ENCODE measurements around the gene SYNE2. TPM values are rescaled to one million over a fixed set of nuclear protein-coding genes. Genes with fewer than 3 reads are reported as not detected.
"Not testable (repeated sequence)": the region's sequence is repeated elsewhere in the genome, so short reads cannot be mapped to it uniquely, and the experiment has no call there.

The SYNE2 gene
- polyA plus RNA-seq, 3 donors = 25.3 to 39.6 (median 32.3) TPM

DNA sequence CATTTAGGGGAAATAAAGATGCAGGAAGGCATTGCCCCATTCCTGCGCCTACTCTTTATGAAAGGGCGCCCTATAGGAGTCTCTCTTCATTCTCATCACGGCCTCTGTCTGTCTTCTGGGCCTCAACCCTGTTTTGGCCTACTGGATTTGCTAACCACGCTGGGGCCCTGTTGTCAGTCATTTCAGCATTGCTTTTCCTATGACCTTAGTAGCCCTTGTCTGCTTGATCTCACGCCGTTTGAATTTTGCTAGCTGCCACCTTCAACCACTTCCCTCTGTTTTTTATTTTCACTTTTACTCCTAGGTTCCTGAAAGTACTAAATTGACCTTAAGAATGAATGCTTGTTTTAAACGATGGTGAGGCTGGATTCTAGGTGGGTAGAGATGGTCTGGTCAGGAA is 139.0 kb downstream of the SYNE2 start:
- H3K27ac ChIP-seq (ENCODE audit: low read depth, low read length) = no peak overlapping the region
- 68 to 89% (median 75%) methylated on average over 7 of the region's 7 CpGs for WGBS, 3 donors

DNA sequence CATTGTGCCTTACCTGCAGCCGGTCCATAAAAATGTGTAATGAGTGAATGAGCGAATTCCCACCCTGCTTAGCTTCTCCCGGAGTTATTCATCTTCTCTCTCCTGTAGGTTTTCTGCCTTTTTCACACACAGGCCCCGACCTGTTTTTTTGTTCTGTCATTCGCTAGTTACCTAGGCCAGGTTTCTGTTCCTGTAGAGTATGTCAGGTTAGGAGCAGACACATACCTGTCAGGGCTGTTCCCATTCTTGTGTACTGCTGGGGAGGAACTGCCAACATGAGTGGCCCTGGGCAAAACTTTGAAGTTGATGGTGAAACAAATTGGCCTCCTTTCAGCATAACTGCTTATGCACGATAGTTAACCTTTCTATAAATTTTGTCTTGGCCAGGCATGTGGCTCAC is 140.1 kb downstream of the SYNE2 start:
- WGBS, 3 donors = 93 to 94% (median 94%) methylated on average over 6 of the region's 6 CpGs
- no peak overlapping the region for H3K27ac ChIP-seq (ENCODE audit: low read depth, low read length)

DNA sequence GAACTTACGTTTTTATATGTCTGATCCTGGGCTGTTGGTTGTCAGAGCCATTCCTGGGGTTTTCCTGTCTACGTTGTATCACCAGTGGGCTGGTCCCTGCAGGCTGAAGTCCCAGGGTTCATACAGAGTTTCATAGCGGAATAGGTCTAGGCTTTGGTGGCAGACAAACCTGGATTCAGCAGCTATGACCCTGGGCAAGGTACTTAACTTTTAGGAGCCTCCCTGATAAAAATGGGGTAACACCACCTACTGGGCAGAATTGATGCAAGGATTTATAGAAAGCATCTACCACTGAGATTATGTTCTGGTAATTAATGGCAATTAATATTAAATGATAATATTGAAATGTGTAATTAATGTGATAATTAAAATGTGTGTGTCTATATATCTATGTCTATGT is 141.2 kb downstream of the SYNE2 start:
- 77 to 92% (median 89%) methylated on average over 3 of the region's 3 CpGs for WGBS, 3 donors
- H3K27ac ChIP-seq (ENCODE audit: low read depth, low read length) = no peak overlapping the region

DNA sequence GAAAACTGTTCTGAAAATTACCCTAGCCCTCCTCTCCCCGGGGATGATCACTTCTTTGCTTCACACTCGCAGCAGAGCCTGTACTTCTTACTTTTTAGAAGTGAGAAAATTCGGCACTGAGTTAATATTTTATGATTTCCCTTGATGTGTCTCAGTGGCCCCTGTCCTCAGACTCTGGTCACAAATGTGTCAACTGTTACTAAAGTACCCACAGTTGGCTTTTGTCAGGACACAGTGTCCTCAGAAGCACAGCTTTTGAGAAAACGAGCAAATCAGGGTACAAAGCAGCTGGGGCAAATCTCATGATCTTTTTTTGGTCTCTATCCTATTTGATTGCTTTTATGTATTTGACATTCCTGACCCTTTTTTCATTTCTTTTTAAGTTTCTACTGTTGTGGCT is 142.5 kb downstream of the SYNE2 start:
- H3K27ac ChIP-seq (ENCODE audit: low read depth, low read length) = no peak overlapping the region
- WGBS, 3 donors = 74 to 83% (median 82%) methylated on average over 4 of the region's 4 CpGs

DNA sequence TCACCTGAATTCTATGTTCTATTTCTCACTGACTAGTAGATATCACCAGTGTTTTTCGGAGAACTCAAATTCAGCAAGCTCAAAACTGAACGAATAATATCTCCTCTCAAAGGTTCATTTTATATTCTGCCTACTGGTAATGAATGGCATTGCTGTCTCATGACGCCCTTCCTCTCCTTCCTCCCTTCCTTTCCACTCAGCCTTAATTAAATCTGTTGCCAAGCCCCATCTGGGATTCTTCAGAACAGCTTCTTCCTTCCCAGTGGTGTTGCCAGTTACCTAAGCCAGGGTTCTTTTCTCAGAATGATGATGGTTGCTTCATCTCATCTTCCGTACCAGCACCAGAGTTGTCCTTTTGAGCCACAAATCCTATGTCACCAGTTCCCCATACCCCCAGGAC is 143.2 kb downstream of the SYNE2 start:
- WGBS, 3 donors = 73 to 84% (median 77%) methylated on average over 4 of the region's 4 CpGs

DNA sequence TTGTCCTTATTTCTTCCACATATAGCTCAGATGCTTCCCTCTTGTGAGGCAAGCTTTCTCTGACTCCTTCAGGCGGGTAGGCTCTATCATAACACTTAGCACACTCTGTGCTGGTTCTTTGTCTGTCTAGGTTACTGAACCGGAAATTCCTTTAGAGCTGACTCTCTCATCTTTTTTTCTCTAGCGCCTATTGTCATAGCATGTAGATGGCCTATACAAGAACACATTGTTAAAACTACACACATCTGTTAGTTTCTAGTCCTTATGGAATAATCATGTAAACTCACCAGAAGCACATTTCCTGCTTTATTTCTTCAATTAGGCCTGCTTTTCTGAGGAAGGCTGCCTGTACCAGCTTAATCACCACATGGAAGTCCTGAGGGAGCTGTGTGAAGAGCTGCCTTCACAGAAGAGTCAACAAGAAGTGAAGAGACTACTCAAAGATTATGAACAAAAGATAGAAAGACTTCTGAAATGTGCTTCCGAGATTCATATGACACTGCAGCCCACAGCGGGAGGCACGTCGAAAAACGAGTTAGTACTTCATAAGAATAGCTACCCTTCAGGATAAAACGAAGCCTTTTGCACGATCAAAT is 143.9 kb downstream of the SYNE2 start:
- no peak overlapping the region for H3K27ac ChIP-seq (ENCODE audit: low read depth, low read length)
- 90 to 94% (median 90%) methylated on average over 10 of the region's 10 CpGs for WGBS, 3 donors

More for the DNA sequence above, 143.2 kb downstream of the SYNE2 start:
- H3K27ac ChIP-seq (ENCODE audit: low read depth, low read length) = no peak overlapping the region

DNA sequence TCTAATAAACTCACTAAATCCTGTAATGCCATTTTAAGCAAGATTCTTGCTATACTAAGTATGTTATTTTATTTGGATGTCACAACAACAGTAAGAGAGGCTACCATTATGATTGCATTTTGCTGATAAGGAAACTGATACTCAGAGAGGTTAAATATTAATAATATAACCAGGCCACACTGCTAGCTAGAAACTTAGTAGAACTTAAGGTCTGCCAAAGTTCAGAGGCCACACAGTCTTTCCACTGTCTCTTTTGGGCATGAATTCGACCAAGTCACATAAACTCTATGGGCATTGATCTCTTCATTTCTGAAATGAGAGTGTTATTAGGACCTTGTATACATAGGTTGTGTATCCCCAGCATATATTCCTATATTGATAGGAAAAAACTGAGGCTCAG is 147.9 kb downstream of the SYNE2 start:
- H3K27ac ChIP-seq (ENCODE audit: low read depth, low read length) = no peak overlapping the region
- 66 to 94% (median 92%) methylated on average over 1 of the region's 1 CpG for WGBS, 3 donors

DNA sequence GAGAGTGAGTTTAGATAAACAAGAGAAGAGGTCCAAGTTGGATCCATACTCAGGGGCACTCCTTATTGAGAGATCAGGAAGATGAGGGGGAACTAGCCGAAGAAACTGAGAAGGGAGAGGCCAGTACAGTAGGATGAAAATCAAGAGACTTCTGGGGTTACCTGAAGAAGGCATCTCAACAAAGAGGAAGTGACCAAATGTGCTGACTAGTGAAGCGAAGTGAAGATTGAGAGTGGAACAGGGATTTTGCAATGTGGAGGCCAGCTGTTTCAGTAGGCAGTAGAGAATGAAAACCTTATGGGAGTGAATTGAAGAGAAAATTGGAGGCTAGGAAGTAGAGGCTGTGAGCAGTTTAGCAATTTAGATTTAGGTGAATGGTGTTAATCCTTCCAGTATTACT is 153.0 kb downstream of the SYNE2 start:
- no peak overlapping the region for H3K27ac ChIP-seq (ENCODE audit: low read depth, low read length)
- 87 to 95% (median 88%) methylated on average over 2 of the region's 2 CpGs for WGBS, 3 donors

DNA sequence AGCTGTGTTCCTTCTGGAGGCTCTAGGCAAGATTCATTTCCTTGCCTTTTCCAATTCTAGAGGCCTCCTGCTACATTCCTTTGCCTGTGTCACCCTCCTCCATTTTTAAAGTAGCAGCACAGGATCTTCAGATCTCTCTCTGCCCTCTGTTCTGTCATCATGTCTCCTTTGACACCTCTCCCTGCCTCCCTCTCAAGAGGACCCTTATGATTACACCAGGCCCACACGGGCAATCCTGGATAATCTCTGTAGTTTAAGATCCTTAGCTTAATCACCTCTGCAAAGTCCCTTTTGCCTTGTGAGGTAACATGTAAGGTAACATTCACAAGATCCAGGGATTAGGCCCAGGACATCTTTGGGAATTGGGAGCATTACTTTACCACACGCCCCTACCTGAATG is 155.2 kb downstream of the SYNE2 start:
- 88 to 92% (median 91%) methylated on average over 2 of the region's 2 CpGs for WGBS, 3 donors
- no peak overlapping the region for H3K27ac ChIP-seq (ENCODE audit: low read depth, low read length)

DNA sequence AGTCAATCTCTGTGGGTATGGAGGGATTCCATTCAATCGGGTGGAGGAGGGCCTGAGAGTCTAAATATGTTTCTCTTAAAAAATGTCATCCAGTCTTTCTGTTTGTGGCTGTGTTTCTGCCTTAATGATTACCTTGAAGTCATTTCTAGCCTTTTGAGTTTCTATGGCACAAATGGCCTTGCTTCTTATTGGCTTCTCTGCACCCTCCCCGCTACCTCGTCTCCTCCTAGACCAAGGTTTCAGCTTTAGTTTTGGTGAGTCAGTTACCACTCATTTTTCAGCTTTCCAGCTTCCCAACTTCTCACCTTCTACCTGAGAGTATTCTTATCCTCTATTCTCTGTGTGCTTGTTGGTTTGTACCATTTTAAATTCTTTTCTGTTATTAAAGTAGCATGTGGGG is 159.2 kb downstream of the SYNE2 start:
- H3K27ac ChIP-seq (ENCODE audit: low read depth, low read length) = no peak overlapping the region
- WGBS, 3 donors = 89 to 97% (median 90%) methylated on average over 3 of the region's 3 CpGs

DNA sequence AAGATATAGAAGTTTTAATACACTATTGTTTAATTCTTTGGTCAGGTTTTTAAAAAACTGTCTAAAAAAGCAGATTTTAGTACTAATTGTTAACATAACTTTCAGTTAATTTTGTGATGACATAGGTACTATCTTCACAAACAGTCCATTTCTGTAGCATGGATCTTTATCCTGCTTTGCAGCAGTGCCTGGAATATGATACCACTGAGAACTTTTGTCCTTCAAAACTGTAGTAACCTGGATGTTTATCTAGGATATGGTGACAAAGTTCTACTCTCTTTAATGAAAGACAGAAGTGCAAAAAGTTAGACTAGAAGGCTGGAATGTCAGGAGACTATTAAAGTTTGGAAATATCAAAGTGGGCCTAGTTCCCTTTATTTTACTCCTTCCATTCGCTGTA is 159.9 kb downstream of the SYNE2 start:
- 92 to 94% (median 92%) methylated on average over 1 of the region's 1 CpG for WGBS, 3 donors
- H3K27ac ChIP-seq (ENCODE audit: low read depth, low read length) = no peak overlapping the region

DNA sequence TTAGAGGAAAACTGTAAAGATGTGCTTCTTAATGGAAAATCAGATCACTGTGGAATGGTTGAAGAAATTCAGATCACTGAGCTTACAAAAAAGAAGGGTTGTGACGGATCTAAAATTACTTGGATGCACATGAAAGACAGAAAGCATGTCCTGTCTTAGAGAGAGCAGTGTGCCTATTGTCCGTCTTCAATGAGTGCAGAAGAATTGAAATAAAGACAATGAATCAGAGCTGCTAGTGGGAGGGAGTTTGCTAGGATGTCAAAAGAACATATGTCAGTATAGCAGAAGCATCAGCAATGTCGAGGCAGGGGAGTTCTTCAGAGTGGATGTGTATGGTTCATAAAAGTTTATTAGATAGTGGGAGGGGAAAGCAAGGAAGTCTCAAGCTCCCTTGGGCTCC is 172.7 kb downstream of the SYNE2 start:
- whole genome bisulfite sequencing, 3 donors = 88 to 95% (median 88%) methylated on average over 3 of the region's 3 CpGs
- H3K27ac ChIP-seq (ENCODE audit: low read depth, low read length) = no peak overlapping the region

DNA sequence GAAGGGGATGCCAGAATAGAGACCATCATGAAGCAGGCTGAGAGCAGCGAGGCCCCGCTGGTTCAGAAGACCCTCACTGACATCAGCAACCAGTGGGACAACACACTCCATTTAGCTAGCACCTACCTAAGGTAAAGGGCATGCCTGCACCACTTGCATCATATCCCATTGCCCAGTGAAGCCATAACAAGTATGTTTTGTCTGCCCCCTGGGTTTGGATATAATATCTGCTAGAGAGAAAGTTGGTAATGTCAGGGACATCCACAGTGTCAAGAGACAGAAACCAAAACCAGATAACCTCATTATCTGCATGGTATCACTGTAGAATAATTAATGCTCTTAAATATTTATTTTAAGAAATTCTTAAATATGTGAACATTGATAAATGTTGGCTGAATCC is 173.8 kb downstream of the SYNE2 start:
- H3K27ac ChIP-seq (ENCODE audit: low read depth, low read length) = no peak overlapping the region
- 95 to 100% (median 97%) methylated on average over 2 of the region's 2 CpGs for WGBS, 3 donors

DNA sequence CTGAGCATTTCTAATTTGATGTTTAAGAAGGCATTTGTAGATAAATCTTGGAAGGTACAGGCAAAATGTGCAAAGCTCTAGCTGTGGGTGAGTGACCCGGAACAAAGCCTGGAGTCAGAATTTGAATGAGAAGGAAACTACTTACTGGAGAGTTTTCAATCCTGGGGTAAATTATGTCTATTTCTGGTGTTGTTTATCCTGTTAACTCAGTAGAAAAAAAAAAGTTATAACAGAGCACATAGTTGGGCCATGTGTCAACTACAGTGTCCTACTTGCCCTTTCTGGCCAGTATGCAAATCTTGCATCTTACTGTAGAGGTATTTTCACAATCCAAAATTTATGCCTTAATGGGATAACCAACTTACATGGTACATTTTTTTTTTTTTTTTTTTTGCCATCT is 182.3 kb downstream of the SYNE2 start:
- no peak overlapping the region for H3K27ac ChIP-seq (ENCODE audit: low read depth, low read length)
- WGBS, 3 donors = 82 to 97% (median 87%) methylated on average over 1 of the region's 1 CpG

DNA sequence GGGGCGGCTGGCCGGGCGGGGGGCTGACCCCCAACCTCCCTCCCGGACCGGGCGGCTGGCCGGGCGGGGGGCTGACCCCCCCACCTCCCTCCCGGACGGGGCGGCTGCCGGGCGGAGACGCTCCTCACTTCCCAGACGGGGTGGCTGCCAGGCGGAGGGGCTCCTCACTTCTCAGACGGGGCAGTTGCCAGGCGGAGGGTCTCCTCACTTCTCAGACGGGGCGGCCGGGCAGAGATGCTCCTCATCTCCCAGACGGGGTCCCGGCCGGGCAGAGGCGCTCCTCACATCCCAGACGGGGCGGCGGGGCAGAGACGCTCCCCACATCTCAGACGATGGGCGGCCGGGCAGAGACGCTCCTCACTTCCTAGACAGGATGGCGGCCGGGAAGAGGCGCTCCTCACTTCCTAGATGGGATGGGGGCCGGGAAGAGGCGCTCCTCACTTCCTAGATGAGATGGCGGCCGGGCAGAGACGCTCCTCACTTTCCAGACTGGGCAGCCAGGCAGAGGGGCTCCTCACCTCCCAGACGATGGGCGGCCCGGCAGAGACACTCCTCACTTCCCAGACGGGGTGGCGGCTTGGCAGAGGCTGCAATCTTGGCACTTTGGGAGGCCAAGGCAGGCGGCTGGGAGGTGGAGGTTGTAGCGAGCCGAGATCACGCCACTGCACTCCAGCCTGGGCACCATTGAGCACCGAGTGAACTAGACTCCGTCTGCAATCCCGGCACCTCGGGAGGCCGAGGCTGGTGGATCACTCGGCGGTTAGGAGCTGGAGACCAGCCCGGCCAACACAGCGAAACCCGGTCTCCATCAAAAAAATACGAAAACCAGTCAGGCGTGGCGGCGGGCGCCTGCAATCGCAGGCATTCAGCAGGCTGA is 185.3 kb downstream of the SYNE2 start:
- 97 to 99% (median 99%) methylated on average over 42 to 61 of the region's 66 CpGs for WGBS, 3 donors
- H3K27ac ChIP-seq (ENCODE audit: low read depth, low read length) = not testable (repeated sequence)

DNA sequence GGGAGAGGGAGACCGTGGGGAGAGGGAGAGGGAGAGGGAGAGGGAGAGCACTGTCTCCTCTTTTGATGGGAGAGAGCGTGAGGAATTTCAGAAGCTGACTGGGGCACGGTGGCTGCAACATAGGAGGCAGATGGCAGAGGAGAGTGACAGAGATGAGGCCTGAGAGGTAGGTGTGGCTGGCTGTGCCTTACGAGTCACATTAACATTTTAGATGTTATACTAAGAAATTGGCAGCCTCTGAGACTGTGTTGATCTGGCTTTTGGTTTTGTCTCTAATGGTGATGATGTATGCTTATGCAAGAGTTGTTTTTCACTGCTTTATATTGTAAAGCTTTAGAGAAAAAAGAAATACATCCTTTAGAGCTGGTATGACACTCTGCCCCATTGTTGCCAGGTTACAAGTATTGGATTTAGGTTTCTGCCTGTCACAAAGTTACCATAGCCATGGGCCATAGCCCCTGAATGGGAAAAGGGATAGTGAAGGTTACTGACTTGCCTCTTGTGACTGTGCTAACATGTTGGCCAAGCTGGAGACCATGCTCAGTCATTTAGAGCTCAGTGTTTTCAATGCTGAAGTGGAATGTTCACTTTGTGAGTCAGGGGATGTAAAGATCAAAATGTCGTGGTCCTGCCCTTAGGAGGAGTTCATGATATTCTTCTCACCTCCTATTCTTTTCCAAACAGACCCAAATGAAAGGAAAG is 186.2 kb downstream of the SYNE2 start:
- WGBS, 3 donors = 92 to 99% (median 94%) methylated on average over 4 of the region's 5 CpGs
- no peak overlapping the region for H3K27ac ChIP-seq (ENCODE audit: low read depth, low read length)

DNA sequence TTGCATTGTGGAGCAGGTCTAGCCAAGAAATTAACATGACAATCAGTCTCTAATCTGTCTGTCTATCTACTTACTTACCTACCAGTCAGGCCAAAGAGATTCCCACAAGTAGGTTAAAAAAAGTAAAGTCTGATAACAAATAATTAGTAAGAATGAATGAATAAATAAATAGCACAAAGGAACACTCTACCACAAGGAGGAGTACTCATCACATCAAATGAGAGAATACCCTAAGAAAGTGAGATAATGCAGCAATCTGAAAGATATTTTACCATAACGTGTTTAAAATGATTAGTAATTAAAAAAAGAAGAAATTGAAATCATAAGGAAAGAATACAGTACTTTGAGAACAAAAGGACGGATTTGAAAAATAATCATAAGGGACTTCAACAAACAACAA is 187.2 kb downstream of the SYNE2 start:
- no peak overlapping the region for H3K27ac ChIP-seq (ENCODE audit: low read depth, low read length)
- WGBS, 3 donors = 86 to 89% (median 87%) methylated on average over 2 of the region's 2 CpGs

DNA sequence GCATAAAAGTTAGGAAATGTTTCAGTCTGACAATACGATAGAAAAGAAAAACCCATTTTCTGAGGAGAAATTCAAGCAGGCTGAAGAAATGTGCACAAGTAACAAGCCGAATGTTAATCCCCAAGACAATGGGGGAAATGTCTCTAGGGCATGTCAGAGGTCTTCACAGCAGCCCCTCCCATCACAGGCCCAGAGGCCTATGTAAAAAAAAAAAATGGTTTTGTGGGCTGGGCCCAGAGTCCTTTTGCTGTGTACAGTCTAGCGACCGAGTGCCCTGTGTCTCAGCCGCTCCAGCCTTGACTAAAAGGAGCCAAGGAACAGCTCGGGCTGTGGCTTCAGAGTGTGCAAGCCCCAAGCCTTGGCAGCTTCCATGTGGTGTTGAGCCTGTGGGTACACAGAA is 190.5 kb downstream of the SYNE2 start:
- WGBS, 3 donors = 97 to 99% (median 97%) methylated on average over 6 of the region's 6 CpGs
- H3K27ac ChIP-seq (ENCODE audit: low read depth, low read length) = not testable (repeated sequence)

DNA sequence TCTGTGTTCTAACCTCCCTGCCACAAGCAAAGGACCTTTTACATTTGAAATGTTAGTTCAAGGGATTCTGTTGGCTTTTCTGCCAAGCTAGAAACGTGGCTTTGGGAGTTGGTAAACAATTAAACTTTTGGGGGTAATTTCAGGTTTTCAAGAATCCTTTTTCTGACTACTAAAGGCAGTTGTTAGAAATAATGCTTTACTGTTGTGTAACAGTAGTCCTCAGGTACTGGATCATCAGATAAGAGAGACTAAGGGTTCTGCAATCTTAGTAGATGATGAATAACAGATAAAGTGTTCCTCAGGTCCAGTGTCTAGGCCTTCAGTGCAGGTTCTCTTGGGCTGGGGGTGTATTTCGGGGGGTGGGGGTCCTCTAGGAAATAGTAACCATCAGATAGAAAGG is 192.3 kb downstream of the SYNE2 start:
- 63 to 87% (median 83%) methylated on average over 2 of the region's 2 CpGs for WGBS, 3 donors
- H3K27ac ChIP-seq (ENCODE audit: low read depth, low read length) = no peak overlapping the region

Measured in adipose tissue (tissue), 3 donors.